ENCODE data around the gene MACROD2. TPM values are rescaled to one million over a fixed set of nuclear protein-coding genes. Genes with fewer than 3 reads are reported as not detected.

MACROD2 gene
- total RNA-seq, 2 donors from 2014 or later = 8.3 to 21.8 TPM

- TF ChIP-seq CTCF (IDR thresholded peaks at IDR 0.05) (no peak), POLR2A (IDR thresholded peaks at IDR 0.05) (no peak)
- ATAC-seq = no peak
- Histone ChIP-seq H3K27me3 (no peaks in the 10 kb centered on the region), H3K27ac (no peak overlapping the region), H3K4me3 (no peak overlapping the region), H3K9me3 (no peaks in the 10 kb centered on the region), H3K4me1 (no peaks in the 10 kb centered on the region), H3K36me3 (replicated peaks in 1 of 2; ENCODE audit: insufficient read depth in 1 of 2, low read depth in 2 of 2) (no peaks in the 10 kb centered on the region)
- DNase-seq = no peak
- WGBS, 2 donors = 63 to 73% methylated on average over 3 of the region's 3 CpGs
- intact Hi-C loops (cut with DNase I) = no loop called here
These were observed 2048.6 kb downstream of the MACROD2 start for GRCh38 chr20:16043931-16044330.

- no peak for TF ChIP-seq POLR2A (IDR thresholded peaks at IDR 0.05)
- Histone ChIP-seq H3K9me3 (no peaks in the 10 kb centered on the region), H3K4me3 (no peak overlapping the region), H3K4me1 (no peaks in the 10 kb centered on the region), H3K27me3 (no peaks in the 10 kb centered on the region), H3K36me3 (replicated peaks in 1 of 2; ENCODE audit: insufficient read depth in 1 of 2, low read depth in 2 of 2) (no peaks in the 10 kb centered on the region), H3K27ac (no peak overlapping the region)
- intact Hi-C loops (cut with DNase I) = no loop called here
- no peak for DNase-seq
- ATAC-seq = no peak
- 85% methylated on average over 1 of the region's 1 CpG for WGBS, 2 donors
These were observed 2053.6 kb downstream of the MACROD2 start for GRCh38 chr20:16048876-16049275.

- no peak for DNase-seq
- no peaks in the 10 kb centered on the region for H3K27me3 ChIP-seq
- no peaks in the 10 kb centered on the region for H3K36me3 ChIP-seq (replicated peaks in 1 of 2; ENCODE audit: insufficient read depth in 1 of 2, low read depth in 2 of 2)
- TF ChIP-seq POLR2A (IDR thresholded peaks at IDR 0.05) (no peak), CTCF (IDR thresholded peaks at IDR 0.05) (no peak)
- 61 to 64% methylated on average over 9 of the region's 9 CpGs for WGBS, 2 donors
- H3K4me1 ChIP-seq = no peaks in the 10 kb centered on the region
- no peak overlapping the region for H3K4me3 ChIP-seq
- H3K9me3 ChIP-seq = no peaks in the 10 kb centered on the region
- intact Hi-C loops (cut with DNase I) = no loop called here
- ATAC-seq = no peak
- no peak overlapping the region for H3K27ac ChIP-seq
These were observed 2054.3 kb downstream of the MACROD2 start for GRCh38 chr20:16049529-16050093.

- Histone ChIP-seq H3K36me3 (replicated peaks in 1 of 2; ENCODE audit: insufficient read depth in 1 of 2, low read depth in 2 of 2) (no peaks in the 10 kb centered on the region), H3K9me3 (no peaks in the 10 kb centered on the region), H3K4me1 (no peaks in the 10 kb centered on the region), H3K4me3 (no peak overlapping the region), H3K27me3 (no peaks in the 10 kb centered on the region), H3K27ac (no peak overlapping the region)
- WGBS, 2 donors = 79 to 80% methylated on average over 1 of the region's 1 CpG
- intact Hi-C loops (cut with DNase I) = no loop called here
- DNase-seq (no peak), ATAC-seq (no peak)
- TF ChIP-seq POLR2A (IDR thresholded peaks at IDR 0.05) (no peak), CTCF (IDR thresholded peaks at IDR 0.05) (no peak)
These were observed 2055.1 kb downstream of the MACROD2 start for GRCh38 chr20:16050366-16050765.

- TF ChIP-seq CTCF (IDR thresholded peaks at IDR 0.05) = no peak
- no peaks in the 10 kb centered on the region for H3K27me3 ChIP-seq
- no peaks in the 10 kb centered on the region for H3K9me3 ChIP-seq
- no peak for ATAC-seq
- no peak overlapping the region for H3K4me3 ChIP-seq
- intact Hi-C loops (cut with DNase I) = no loop called here
- DNase-seq = no peak
- no peaks in the 10 kb centered on the region for H3K36me3 ChIP-seq (replicated peaks in 1 of 2; ENCODE audit: insufficient read depth in 1 of 2, low read depth in 2 of 2)
- H3K27ac ChIP-seq = no peak overlapping the region
- no peaks in the 10 kb centered on the region for H3K4me1 ChIP-seq
- WGBS, 2 donors = 19 to 28% methylated on average over 1 of the region's 1 CpG
These were observed 2056.7 kb downstream of the MACROD2 start for GRCh38 chr20:16051968-16052367.

All from body of pancreas (tissue), 4 donors.